ENCODE data around the gene CHD2. TPM values are rescaled to one million over a fixed set of nuclear protein-coding genes. Genes with fewer than 3 reads are reported as not detected.

The CHD2 gene
- total RNA-seq, 2 donors from 2014 or later: 31.1 to 37.9 TPM

DNA sequence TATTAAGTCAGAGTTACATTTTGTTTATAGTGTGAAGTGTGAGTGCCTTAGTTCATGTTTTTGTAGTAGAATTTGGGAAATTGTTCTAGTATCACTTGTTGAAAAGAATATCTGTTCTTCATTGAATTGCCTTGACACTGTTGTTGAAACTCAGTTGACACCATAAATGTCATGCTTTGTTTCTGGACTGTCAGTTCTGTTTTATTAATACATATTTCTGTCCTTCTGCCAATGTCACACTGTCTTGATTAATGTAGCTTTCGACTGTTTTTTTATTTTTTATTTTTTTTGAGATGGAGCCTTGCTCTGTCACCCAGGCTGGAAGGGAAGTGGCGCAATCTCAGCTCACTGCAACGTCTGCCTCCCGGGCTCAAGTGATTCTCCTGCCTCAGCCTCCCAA is 59.1 kb downstream of the CHD2 start:
- Histone ChIP-seq H3K27ac (peak overlapping the region in 1 of 2 donors; percentile 14), H3K27me3 (no peaks in the 10 kb centered on the region), H3K36me3 (peaks cover 65% of the 10 kb centered on the region), H3K9me3 (peaks cover 0 to 4% of the 10 kb centered on the region in 2 donors), H3K4me1 (no peaks in the 10 kb centered on the region), H3K4me3 (no peak overlapping the region)
- TF ChIP-seq, protein P1, sequence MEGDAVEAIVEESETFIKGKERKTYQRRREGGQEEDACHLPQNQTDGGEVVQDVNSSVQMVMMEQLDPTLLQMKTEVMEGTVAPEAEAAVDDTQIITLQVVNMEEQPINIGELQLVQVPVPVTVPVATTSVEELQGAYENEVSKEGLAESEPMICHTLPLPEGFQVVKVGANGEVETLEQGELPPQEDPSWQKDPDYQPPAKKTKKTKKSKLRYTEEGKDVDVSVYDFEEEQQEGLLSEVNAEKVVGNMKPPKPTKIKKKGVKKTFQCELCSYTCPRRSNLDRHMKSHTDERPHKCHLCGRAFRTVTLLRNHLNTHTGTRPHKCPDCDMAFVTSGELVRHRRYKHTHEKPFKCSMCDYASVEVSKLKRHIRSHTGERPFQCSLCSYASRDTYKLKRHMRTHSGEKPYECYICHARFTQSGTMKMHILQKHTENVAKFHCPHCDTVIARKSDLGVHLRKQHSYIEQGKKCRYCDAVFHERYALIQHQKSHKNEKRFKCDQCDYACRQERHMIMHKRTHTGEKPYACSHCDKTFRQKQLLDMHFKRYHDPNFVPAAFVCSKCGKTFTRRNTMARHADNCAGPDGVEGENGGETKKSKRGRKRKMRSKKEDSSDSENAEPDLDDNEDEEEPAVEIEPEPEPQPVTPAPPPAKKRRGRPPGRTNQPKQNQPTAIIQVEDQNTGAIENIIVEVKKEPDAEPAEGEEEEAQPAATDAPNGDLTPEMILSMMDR (IDR thresholded peaks at IDR 0.05): no peak
- no peak for DNase-seq (ENCODE audit: low spot score)

DNA sequence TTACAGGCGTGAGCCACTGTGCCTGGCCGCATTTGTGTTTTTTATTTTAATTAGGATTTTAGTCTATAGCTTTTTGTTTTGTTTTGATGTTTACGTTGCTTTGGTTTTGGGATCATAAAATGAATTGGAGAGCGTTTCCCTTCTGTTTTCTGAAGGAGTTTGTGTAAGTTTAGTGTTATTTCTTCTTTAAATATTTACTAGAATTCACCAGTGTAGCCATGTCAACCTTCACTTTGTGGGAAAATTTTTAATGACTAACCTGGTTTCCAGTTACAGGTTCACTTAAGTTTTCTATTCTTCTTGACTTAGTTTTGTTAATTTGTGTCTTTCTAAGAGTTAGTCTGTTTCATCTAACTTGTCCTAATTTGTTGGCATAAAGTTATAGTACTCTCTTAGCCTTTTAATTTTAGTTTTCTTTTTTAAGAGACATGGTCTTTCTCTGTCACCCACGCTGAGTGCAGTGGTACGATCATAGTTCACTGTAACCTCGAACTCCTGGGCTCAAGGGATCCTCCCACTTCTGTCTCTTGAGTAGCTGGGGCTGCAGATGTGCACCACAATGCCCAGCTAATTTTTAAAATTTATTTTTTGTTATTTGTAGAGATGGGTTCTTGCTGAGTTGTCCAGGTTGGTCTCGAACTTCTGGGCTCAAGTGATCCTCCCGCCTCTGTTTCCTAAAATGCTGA is 61.0 kb downstream of the CHD2 start:
- Histone ChIP-seq H3K4me3 (no peak overlapping the region), H3K4me1 (no peaks in the 10 kb centered on the region), H3K36me3 (peaks cover 46% of the 10 kb centered on the region), H3K27ac (no peak overlapping the region), H3K27me3 (no peaks in the 10 kb centered on the region), H3K9me3 (peaks cover 0 to 4% of the 10 kb centered on the region in 2 donors)
- DNase-seq (ENCODE audit: low spot score): no peak
- TF ChIP-seq, protein P1 (IDR thresholded peaks at IDR 0.05): no peak

DNA sequence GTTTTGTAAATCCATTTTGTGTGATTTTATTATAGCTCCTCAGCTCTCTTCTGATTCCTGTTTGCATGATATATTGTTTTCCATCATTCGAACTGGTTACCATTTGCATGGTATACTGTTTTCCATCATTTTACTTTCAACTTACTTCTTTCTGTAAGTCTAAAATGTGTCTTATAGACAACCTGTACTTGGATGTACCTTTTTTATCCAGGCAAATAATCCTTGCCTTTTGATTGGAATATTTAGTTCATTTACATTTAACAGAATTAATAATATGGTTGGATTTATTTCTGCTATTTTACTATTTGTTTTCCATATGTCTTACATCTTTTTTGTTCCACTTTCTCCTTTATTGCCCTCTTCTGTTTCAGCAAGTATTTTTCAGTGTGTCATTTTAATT is 62.8 kb downstream of the CHD2 start:
- peaks cover 42% of the 10 kb centered on the region for H3K36me3 ChIP-seq
- H3K9me3 ChIP-seq: peaks cover 0 to 4% of the 10 kb centered on the region in 2 donors
- no peak overlapping the region for H3K27ac ChIP-seq
- no peaks in the 10 kb centered on the region for H3K4me1 ChIP-seq
- TF ChIP-seq, protein P1 (IDR thresholded peaks at IDR 0.05): no peak
- no peak for DNase-seq (ENCODE audit: low spot score)
- H3K4me3 ChIP-seq: no peak overlapping the region
- no peaks in the 10 kb centered on the region for H3K27me3 ChIP-seq

DNA sequence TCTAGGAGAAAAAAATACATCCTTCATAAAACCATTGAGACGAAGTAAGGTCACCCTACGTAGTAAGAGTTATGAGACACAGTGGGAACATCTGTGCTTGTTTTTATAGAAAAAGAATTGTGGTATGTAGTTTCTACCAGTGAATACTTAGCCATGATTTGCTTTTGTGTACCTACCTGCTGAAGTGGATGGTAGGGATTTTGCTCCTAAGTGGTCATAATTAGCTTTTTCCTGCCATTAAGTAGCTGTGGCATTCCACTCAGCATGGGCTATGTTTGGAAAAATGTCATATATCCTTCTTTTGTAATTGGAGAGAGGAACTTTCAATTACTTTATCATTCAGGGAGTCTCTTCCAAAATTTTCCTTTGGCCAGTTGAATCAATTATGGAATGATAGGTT is 63.7 kb downstream of the CHD2 start:
- DNase-seq (ENCODE audit: low spot score): no peak
- Histone ChIP-seq H3K36me3 (peaks cover 48% of the 10 kb centered on the region), H3K27me3 (no peaks in the 10 kb centered on the region), H3K4me3 (no peak overlapping the region), H3K9me3 (peaks cover 0 to 4% of the 10 kb centered on the region in 2 donors), H3K27ac (no peak overlapping the region), H3K4me1 (peaks cover 0 to 5% of the 10 kb centered on the region in 2 donors)
- TF ChIP-seq, protein P1 (IDR thresholded peaks at IDR 0.05): no peak

DNA sequence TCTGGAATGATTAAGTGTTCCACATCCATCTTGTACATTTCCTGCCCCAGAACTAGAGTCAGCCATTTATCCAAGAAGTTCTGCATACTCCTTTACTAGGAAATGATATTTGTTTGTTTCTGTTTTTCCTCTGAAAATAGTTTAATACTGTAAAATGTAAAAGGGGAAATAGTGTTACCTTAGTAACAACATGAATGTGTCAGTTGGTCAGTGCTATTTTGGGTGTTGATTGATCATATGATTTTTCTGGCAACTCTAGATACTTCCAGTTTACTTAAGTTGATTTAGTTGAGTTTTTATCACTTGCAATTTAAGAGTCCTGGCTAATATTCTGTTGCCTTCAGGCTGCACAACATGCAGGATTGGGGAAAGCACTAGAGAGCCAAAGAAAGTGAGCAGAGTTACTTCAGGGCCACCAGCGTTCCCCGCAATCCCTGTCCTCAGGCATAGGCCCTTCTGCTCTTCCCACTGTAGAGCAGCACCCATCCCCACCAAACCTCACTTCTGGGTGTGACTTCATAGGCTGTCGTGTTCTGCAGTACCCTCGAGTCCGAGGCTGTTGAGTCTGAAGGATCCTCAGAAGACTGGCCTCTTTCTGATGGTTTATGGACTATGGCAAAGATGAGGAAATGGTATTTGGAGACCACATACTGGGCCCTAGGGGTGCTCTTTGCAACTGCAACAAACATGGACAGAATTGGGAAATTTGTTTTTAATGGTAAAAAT is 69.0 kb downstream of the CHD2 start:
- Histone ChIP-seq H3K4me1 (peaks cover 0 to 11% of the 10 kb centered on the region in 2 donors), H3K4me3 (no peak overlapping the region), H3K36me3 (peaks cover 67% of the 10 kb centered on the region), H3K9me3 (no peaks in the 10 kb centered on the region), H3K27ac (peak overlapping the region; percentile 19 to 47), H3K27me3 (no peaks in the 10 kb centered on the region)
- no peak for DNase-seq (ENCODE audit: low spot score)
- TF ChIP-seq, protein P1 (IDR thresholded peaks at IDR 0.05): peak in 1 of 2 donors; percentile 20

Measured in right atrium auricular region (tissue), 2 donors.